HEK293T (cell line): Measurements from ENCODE around the gene ZNF492.
"Not testable (repeated sequence)": the region's sequence is repeated elsewhere in the genome, so short reads cannot be mapped to it uniquely, and the experiment has no call there.

ENCODE experiments used
- CTCF ChIA-PET: fragments of 350-600 bp; formaldehyde crosslinking; extraction: SDS; loops from one replicate; lab custom pipeline; 2021; ENCODE audit warnings: antibody characterized with exemption, inconsistent platforms; lab: Yijun Ruan, JAX
- POLR2A ChIA-PET: fragments of 350-600 bp; formaldehyde crosslinking; extraction: SDS; loops from one replicate; lab custom pipeline; 2020; ENCODE audit warnings: antibody characterized with exemption, inconsistent platforms; lab: Yijun Ruan, JAX
- DNase-seq: peaks from one replicate; pipeline ENCODE4 v3.0.0; 2012; ENCODE audit warnings: mixed read lengths; ENCODE audit errors: extremely low spot score
- ARNT ChIP-seq: fragments of 450-650 bp; IDR thresholded peaks from 2 replicates; pipeline ENCODE4 v1.6.1; 2017; ENCODE audit warnings: mild to moderate bottlenecking
- BHLHE40 ChIP-seq: fragments of 450-650 bp; IDR thresholded peaks from 2 replicates; pipeline ENCODE4 v1.6.1; 2016; ENCODE audit warnings: mild to moderate bottlenecking, moderate library complexity, borderline replicate concordance
- CTBP1 ChIP-seq: fragments of 450-650 bp; IDR thresholded peaks from 2 replicates; pipeline ENCODE4 v1.6.1; 2016; ENCODE audit warnings: borderline replicate concordance
- ELF4 ChIP-seq: fragments of 450-650 bp; IDR thresholded peaks from 2 replicates; pipeline ENCODE4 v1.6.1; 2017; ENCODE audit warnings: antibody characterized with exemption
- FOXA1 ChIP-seq: fragments of 450-650 bp; IDR thresholded peaks from 2 replicates; pipeline ENCODE4 v1.6.1; 2016; ENCODE audit warnings: mild to moderate bottlenecking
- FOXK2 ChIP-seq: fragments of 450-650 bp; IDR thresholded peaks from 2 replicates; pipeline ENCODE4 v1.6.1; 2016; ENCODE audit warnings: mild to moderate bottlenecking
- FOXM1 ChIP-seq: fragments of 450-650 bp; IDR thresholded peaks from 2 replicates; pipeline ENCODE4 v1.6.1; 2017; ENCODE audit warnings: mild to moderate bottlenecking, borderline replicate concordance
- HDGF ChIP-seq: fragments of 450-650 bp; IDR thresholded peaks from 2 replicates; pipeline ENCODE4 v1.6.1; 2017; ENCODE audit warnings: antibody characterized with exemption, borderline replicate concordance
- L3MBTL2 ChIP-seq: fragments of 450-650 bp; conservative IDR thresholded peaks from 2 replicates; pipeline ENCODE4 v1.6.1; 2016; ENCODE audit warnings: mild to moderate bottlenecking
- LEF1 ChIP-seq: fragments of 450-650 bp; IDR thresholded peaks from 2 replicates; pipeline ENCODE4 v1.6.1; 2017; ENCODE audit warnings: mild to moderate bottlenecking, borderline replicate concordance
- NFRKB ChIP-seq: fragments of 450-650 bp; IDR thresholded peaks from 2 replicates; pipeline ENCODE4 v1.6.1; 2016; ENCODE audit warnings: mild to moderate bottlenecking, moderate library complexity
- PKNOX1 ChIP-seq: fragments of 450-650 bp; IDR thresholded peaks from 2 replicates; pipeline ENCODE4 v1.6.1; 2016
- SP1 ChIP-seq: fragments of 450-650 bp; IDR thresholded peaks from 2 replicates; pipeline ENCODE4 v1.6.1; 2017
- SUZ12 ChIP-seq: fragments of 450-650 bp; IDR thresholded peaks from 2 replicates; pipeline ENCODE4 v1.6.1; 2016; ENCODE audit warnings: mild to moderate bottlenecking
- TARDBP ChIP-seq: fragments of 450-650 bp; IDR thresholded peaks from 2 replicates; pipeline ENCODE4 v1.6.1; 2016
- ZNF384 ChIP-seq: fragments of 450-650 bp; IDR thresholded peaks from 2 replicates; pipeline ENCODE4 v1.6.1; 2016

Gene ZNF492

GRCh38 chr19:22628401-22628800 lies 5.7 kb upstream of the ZNF492 start:
- no peak for DNase-seq
- ChIA-PET CTCF (no interaction called here), POLR2A (no interaction called here)
- TF ChIP-seq ELF4 (no peak), SUZ12 (no peak), FOXK2 (no peak), TARDBP (no peak), ARNT (no peak), HDGF (no peak), PKNOX1 (no peak), SP1 (no peak)

DNA sequence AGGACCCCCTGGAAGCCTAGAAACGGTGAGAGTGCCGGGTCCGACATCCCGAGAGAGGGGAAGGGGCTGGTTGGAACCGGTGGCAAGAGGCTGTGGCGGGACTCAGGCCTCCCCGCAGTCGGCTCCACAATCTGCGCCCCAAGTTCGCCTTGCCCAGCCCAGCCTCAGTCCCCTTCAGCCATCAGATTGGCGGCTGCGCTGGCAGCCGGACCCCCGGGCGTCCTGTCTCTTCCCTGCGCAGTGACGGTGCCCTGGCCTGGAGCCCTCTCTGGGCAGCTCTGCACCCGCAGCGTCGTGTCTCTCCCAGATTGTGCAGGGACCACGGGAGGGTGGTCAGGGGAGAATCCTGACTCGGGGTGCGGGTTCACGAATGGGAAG lies 315 bp downstream of the ZNF492 start:
- ChIA-PET POLR2A (no interaction called here), CTCF (no interaction called here)
- no peak for TF ChIP-seq ELF4
- TF ChIP-seq L3MBTL2 = no peak
- no peak for TF ChIP-seq CTBP1
- no peak for TF ChIP-seq ZNF384
- TF ChIP-seq LEF1 = no peak
- no peak for TF ChIP-seq ARNT
- no peak for TF ChIP-seq FOXM1
- TF ChIP-seq SUZ12 = no peak
- TF ChIP-seq PKNOX1 = no peak
- TF ChIP-seq FOXK2 = no peak
- TF ChIP-seq TARDBP = no peak
- TF ChIP-seq HDGF = no peak
- TF ChIP-seq NFRKB = no peak
- TF ChIP-seq FOXA1 = no peak
- no peak for DNase-seq

DNA sequence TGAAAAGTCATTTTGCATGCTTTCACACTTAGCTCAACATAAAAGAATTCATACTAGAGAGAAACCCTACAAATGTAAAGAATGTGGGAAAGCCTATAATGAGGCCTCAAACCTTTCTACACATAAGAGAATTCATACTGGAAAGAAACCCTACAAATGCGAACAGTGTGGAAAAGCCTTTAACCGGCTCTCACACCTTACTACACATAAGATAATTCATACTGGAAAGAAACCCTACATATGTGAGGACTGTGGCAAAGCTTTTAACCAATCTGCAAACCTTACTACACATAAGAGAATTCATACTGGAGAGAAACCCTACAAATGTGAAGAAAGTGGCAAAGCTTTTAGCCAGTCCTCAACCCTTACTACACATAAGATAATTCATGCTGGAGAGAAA lies 51.4 kb downstream of the ZNF492 start:
- POLR2A ChIA-PET, DNase-seq, CTCF ChIA-PET: not testable (repeated sequence)

DNA sequence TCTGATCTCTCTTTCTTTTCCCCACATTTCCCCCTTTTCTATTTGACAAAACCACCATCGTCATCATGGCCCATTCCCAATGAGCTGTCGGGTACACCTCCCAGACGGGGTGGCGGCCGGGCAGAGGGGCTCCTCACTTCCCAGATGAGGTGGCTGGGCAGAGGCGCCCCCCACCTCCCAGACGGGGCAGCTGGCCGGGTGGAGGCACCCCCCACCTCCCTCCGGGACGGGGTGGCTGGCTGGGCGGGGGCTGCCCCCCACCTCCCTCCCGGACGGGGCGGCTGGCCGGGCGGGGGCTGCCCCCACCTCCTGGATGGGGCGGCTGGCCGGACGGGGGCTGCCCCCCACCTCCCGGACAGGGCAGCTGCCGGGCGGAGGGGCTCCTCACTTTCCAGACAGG lies 68.5 kb downstream of the ZNF492 start:
- DNase-seq, CTCF ChIA-PET, POLR2A ChIA-PET: not testable (repeated sequence)

GRCh38 chr19:22703096-22703495 lies 69.0 kb downstream of the ZNF492 start:
- POLR2A ChIA-PET, CTCF ChIA-PET, DNase-seq: not testable (repeated sequence)

- ChIA-PET POLR2A (no interaction called here), CTCF (no interaction called here)
- TF ChIP-seq ELF4 = no peak
- no peak for TF ChIP-seq LEF1
- TF ChIP-seq FOXA1 = no peak
- TF ChIP-seq NFRKB = no peak
- no peak for TF ChIP-seq ZNF384
- TF ChIP-seq BHLHE40 = no peak
- TF ChIP-seq PKNOX1 = no peak
- TF ChIP-seq L3MBTL2 = no peak
- no peak for TF ChIP-seq TARDBP
- no peak for TF ChIP-seq ARNT
- TF ChIP-seq FOXM1 = no peak
- TF ChIP-seq CTBP1 = no peak
- TF ChIP-seq SUZ12 = no peak
- no peak for TF ChIP-seq HDGF
- DNase-seq = no peak
Measured at GRCh38 chr19:22708983-22709382, 74.9 kb downstream of the ZNF492 start.
